GM21390 (cell line): Measurements from ENCODE around the gene DHRS3.
"Not testable (repeated sequence)": the region's sequence is repeated elsewhere in the genome, so short reads cannot be mapped to it uniquely, and the experiment has no call there.

Source experiments
- ATAC-seq: cut with Tn5 transposase; IDR thresholded peaks from one replicate; pipeline ENCODE4 v1.9.1; 2021; ENCODE audit not compliant: unreplicated experiment

Gene DHRS3

DNA sequence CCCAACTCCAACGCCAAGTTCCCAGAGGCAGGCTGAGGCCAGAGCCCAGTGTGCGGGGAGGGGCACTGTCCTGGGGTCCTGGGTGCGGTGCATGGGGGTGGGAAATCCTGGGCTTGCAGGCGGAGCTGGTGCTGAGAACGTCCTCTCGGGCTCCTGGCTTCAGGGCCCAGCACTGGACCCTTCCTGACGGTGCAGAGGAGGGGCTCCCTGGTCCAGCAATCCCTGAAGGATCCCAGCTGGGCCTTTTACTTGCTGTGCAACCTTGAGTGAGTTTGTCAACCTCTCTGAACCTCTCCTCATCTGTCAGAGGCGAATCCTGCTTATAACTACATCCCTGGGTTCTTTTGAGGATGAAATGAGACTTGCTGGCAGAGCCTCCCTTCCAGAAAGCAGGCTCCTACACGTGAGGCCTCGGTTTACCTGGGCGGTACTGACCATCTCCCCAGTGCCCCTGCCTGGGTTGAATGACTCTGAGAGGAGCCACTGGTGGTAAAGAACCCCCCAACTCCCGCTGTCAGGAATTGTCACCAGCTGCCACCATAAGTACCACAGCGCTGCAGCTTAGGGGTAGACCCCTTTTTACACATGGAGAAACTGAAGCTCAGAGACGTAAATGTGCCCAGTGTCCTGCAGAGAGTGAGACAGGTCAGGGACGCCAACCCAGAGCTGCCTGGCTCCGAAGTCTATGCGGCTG, 77.3 kb downstream of the DHRS3 start:
- no peak for ATAC-seq

DNA sequence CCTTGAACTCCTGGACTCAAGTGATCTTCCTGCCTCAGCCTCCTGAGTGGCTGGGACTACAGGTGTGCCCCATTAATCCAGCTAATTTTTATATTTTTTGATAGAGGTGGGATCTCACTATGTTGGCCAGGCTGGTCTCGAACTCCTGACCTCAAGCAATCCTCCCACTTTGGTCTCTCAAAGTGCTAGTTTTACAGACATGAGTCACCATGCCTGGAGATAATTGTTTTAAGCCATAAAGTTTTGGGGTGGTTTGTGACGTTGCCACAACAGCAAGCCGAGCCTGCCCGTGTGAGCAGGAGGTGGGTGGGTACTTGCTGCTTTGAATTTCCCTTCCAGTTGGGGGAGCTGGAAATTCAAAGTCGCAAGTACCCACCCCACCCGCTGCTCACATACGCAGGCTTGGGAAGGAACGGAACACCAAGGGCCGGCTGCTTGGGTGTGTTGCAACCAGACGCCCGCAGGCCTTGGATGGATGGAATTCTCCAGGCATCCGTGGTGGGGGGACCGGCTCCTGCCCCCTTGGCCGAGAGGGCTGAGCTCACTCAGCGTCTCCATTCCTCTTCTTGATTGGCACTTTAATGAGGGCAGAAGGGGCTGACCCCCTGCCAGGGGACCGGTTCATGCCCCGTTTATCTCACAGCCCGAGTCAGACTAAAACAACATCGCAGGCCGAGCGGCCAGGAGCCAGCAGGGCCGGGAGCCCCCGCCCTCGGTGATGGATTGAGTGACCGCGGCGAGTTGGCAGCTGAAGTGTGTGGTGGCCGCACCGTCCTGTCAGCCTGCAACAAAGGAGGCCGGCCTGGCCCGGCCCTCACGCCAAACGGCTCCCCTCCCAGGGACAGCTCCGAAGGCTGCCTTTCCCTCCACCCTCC, 78.1 kb downstream of the DHRS3 start:
- no peak for ATAC-seq

DNA sequence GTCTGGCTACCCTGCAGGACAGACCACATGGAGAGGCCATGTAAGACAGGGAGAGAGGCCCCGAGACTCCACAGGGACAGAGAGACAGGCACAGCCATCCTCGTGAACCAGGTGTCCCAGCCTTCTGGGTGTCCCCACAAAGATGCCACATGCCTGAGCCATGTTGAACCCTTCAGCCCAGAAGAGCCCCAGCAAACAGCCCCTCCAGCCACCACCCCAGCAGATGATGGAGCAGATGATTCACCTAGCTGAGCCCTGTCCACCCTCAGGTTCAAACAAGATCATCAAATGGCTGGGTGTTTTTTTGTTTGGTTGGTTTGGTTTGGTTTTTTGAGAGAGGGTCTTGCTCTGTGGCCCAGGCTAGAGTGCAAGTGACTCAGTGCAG, 78.7 kb downstream of the DHRS3 start:
- ATAC-seq = no peak

DNA sequence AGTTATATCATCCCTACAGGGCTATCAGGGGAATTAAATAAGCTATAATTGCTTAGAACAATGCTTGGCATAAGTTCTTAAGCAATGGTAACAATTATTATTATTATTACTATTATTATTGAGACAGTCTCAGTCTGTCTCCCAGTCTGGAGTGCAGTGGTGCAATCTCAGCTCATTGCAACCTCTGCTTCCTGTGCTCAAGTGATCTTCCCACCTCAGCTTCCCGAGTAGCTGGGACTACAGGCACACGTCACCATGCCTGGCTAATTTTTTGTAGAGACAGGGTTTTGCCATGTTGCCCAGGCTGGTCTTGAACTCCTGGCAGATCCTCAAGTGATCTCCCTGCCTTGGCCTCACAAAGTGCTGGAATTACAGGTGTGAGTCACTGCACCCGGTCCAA, 79.5 kb downstream of the DHRS3 start:
- not testable (repeated sequence) for ATAC-seq

DNA sequence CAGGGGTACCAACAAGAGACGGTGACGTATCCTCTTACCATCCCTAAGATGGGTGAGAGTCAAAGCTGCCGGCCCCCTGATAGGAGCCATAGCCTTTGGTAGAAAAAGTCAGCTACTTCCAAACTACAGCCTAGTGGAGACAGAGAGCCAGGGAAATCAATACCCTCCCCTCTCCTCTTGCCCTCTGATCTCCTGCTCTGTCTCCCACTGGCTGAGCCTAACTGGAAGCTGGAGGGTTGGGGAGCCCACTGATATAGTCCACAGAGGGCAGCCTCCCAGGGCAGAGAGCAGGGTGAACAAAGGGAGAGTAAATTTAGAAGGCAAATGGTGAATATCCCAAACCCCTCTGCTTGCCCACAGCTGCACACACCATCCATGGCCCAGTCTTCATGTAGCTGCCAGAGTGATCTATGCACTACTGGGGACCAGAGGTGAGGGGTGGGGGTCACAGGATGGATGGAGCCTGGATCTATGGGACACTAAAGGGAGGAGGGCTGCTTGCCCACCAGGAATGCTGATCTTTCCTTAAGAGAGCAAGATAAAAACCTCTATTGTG, 80.0 kb downstream of the DHRS3 start:
- ATAC-seq = no peak

DNA sequence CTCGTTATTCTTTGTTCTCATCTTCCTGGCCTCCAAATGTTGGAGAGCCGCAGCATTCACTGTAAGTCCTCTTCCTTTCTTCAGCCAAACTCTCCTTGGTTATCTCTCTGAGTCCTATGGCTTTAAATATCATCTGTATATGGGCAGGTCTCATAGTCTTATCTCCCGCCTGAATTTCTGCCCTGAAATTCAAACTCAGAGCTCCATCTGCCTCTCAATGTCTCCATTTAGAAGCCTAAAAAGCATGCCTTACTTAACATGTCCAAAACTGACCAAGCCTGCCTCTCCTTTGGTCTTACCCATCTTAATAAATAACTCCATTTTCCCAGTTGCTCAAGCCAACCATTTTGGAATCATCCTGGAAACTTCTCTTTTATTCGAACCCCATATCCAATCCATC, 80.7 kb downstream of the DHRS3 start:
- ATAC-seq = no peak

DNA sequence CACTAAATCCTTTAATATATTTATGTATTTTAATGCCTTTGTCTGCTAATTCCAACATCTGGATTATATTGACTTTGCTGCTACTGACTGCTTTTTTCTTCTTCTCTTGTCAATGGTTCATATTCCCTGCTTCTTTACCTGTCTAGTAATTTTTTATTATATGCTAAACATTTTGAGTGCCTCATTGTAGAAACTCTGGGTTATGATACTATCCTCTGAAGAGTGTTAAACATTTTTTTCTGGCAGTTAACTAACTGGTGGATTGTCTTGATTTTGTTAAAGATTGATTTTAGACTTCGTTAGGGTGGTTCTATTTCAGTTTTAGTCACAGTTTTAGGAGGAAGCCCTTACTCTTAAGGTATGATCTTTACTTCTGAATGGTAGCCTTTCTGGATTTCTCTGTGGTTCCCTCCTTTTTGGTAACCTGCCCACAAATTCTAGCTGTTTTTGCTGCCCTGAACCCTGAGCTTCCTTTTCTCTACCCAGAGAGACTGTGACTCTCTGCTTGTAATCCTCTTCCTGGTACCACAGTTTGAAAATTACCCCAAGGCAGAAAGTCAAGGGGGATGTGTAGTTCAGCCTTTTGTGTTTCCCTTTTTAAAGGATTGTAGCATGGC, 81.9 kb downstream of the DHRS3 start:
- ATAC-seq = no peak

DNA sequence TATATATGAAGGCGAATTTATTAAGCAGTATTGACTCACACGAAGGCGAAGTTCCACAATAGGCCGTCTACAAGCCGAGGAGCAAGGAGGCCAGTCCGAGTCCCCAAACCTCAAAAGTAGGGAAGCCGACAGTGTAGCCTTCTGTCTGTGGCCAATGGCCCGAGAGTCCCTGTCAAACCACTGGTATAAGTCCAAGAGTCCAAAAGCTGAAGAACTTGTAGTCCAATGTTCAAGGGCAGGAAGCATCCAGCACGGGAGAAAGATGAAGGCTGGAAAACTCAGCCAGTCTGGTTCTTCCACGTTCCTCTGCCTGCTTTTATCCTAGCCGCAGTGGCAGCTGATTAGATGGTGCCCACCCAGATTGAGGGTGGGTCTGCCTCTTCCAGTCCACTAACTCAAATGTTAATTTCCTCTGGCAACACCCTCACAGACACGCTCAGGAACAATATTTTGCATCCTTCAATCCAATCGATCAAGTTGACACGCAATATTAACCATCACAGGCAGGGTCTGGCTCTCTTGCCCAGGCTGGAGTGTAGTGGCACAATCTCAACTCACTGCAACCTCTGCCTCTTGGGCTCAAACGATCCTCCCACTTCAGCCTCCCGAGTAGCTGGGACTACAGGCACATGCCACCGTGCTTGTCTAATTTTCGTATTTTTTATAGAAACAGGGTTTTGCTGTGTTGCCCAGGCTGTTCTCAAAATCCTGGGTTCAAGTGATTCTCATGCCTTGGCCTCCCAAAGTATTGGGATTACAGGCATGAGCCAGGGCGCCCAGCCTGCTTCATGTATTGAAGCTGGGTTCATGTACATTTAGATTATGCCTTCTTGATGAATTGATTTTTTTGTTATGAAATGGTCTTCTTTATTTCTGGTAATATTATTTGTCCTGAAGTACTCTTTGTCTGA, 85.3 kb downstream of the DHRS3 start:
- no peak for ATAC-seq

DNA sequence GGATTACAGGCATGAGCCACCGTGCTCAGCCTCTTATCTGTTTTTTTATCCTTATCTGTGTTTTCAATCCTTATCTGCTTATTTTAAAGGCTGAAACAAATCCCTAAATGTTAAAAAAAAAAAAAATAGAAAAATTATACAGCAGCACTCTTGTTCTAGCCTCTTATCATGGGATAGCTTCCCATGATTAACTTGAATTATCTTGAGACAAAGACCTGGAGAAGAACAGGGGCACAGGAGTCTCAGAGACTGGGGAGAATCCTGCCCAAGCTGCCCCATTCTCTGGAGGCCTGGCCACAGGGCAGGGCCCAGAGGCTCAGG, 86.9 kb downstream of the DHRS3 start:
- no peak for ATAC-seq

DNA sequence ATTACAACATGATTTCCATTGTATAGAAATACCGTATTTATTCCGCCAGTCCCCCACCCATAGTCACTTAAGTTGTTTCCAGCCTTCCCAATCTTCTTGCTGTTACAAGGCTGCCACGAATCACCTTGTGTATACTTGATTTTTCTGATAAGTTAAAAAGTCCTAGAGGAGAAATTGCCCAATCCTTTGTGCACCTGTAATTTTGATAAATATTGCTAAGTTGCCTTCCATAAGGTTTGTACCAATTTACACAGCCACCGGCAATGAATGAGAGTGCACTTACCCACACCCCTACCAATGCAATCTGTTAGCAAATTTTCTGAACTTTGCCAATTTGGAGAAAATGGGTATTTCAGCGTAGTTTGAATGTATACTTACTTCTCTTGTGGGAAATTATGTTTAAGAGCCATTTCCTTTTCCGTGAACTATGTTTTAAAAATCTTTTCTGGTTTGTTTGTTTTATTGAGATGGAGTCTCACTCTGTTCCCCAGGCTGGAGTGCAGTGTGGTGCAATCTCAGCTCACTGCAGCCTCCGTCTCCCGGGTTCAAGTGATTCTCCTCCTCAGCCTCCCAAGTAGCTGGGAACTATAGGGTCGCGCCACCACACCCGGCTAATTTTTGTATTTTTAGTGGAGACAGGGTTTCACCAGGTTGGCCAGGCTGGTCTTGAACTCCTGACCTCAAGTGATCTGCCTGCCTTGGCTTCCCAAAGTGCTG, 87.4 kb downstream of the DHRS3 start:
- ATAC-seq = no peak

DNA sequence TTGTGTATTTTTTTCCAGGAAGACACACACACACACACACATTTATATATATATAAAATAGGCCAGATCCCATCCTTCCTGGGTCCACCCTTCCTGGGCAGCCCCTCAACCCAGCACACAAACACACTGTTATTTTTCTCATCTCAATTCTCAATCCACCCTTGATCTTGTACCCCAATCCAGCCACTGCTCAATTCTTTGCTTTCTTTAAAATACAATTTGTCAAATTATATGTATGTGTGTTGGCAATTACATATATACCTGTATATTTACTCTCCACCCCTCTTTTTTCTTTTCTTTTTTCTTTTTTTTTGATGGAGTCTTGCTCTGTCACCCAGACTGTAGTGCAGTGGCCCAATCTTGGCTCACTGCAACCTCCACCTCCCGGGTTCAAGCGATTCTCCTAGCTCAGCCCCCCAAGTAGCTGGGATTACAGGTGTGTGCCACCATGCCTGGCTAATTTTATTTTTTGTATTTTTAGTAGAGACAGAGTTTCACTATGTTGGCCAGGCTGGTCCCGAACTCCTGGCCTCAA, 88.3 kb downstream of the DHRS3 start:
- no peak for ATAC-seq

DNA sequence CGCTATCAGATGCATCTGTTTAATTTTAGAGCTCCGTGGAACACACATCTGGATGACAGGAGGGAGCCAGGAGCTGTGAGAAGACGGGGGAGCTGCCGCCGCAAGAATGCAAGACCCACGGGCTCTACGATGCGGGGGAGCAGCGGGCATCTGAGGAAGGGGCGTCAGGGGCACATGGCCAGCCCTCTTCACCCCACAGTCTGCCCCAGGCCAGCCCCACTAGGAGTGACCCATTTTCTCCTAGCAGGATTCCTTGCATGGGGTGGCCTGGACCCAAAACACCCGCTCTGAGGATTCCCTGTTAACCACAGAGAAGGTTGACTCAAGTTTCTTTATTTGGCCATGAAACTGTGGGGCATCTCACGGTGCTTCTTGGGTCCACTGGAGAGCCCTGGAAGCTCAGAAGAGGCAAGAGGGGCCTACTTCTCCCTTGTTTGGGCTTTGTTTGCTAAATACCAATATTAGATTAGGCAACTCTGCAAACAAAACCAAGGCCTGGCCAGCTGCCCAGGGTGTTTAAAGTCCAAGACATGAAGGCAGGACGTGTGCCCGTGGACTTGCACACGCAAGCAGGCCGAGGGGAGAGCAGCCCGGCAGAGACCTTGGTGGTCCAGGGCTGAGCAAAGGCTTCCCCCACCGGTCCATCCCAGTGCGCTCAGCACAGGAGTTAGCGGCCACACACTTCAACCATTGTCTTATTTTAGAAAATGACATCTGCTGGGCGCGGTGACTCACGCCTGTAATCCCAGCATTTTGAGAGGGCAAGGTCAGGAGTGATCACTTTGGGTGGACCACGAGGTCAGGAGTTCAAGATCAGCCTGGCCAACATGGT, 89.8 kb downstream of the DHRS3 start:
- no peak for ATAC-seq

DNA sequence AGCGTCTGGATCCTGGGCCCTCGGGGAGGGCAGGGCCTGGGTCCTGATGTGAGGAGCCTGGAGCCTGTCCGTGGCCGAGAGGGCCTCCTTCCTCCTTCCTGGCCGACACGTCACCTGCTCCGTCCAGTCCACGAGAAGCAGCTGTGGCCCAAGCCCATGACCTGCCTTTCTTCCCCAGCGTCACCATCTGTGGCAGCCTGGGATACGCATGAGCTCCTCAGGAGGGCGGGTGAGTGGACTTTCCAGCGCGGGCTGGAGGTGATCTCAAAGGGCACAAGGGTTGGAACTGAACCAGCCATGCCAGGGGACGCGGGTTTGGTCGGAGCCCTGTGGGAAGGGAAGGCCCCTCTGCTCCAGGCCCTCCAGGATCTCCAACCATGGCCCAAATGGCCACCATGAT, 90.4 kb downstream of the DHRS3 start:
- no peak for ATAC-seq

DNA sequence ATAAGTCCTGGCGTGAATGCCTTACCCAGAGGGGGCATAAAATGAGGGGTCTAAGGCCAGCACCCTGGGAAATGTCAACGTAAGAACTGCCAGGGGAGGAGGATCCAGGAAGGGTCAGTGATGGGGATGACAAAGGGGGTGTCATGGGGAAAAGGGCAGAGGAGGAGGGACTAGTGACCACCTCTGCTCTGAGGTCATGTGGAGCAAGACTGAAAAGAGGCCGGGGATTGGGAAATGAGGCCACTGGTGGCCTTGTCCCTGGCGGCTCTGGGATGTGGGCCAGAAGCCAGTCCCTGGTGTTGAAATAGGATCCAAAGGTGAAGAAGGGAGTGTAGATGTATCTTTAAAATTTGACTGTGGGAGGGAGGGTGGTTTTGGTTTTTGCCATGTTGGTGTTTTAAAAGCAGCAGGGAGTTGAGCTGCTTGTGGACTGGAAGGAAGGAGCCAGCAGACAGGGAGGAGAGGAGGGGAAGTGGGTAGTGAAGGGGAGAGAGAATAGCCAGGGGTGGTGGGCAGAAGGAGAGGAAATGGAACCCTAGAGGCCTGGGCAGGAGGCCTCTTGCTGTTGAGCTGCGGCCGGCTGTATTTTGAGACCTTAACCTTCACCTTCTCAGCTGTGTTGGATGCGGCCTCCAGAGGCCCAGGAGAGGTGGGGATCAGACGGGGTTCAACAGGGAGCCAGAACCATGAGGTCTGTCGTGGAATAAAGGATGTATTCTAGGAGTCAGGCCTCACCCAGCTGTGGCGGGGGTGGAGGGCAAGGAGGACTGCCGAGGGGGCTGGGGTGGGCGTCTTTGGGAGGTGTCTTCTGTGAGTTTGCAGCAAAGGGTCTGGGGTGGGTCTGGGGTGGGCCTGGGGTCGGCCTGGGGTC, 92.5 kb downstream of the DHRS3 start:
- no peak for ATAC-seq

DNA sequence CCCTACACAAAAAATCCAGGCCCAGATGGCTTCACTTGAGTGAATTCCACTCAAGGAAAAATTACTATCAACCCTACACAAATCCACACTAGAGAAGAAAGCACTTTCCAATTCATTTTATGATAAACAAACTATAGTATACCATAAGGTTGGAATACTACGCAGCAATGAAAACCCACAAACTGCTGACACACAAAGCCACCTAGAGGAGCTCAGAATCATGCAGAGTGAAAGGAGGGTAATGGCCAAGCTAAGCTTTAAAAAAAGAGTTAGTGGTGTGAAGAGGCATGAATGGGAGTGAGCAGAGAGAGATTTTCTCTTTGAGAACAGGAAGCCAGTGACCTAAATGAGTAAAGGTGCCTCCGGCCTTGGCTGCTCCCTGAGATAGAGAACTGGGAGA, 93.7 kb downstream of the DHRS3 start:
- ATAC-seq = no peak

DNA sequence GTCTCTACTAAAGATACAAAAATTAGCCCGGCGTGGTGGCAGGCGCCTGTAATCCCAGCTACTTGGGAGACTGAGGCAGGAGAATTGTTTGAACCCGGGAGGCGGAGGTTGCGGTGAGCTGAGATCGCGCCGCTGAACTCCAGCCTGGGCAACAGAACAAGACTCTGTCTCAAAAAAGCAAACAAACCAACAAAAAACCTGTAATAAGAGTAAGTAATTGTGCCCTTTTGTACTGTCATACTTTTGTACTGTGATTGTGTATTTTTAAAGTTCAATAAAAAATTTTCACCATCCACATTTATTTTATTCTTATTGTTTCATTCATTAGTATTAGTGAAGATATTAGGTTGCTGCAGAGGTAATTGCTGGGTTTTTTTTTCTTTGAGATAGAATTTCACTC, 95.2 kb downstream of the DHRS3 start:
- not testable (repeated sequence) for ATAC-seq

DNA sequence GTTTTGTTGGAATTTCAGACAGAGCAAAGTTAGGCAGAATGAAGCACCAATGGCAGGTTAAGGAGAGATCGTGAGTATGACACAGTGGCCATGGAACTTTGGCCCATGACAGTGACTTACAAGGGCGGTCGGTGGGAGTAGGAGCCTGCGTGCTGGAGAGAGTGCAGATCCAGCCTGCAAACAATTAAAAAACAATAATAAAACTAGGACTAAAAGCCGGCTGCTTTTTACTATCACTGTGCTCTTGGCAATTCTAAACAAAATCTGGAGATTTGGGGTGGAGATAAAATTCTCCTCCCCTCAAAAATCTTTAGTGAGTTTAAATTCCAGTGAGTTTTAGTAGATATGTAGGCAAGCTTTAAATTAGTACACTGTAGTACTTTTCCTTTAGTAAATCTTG, 96.9 kb downstream of the DHRS3 start:
- ATAC-seq = no peak

DNA sequence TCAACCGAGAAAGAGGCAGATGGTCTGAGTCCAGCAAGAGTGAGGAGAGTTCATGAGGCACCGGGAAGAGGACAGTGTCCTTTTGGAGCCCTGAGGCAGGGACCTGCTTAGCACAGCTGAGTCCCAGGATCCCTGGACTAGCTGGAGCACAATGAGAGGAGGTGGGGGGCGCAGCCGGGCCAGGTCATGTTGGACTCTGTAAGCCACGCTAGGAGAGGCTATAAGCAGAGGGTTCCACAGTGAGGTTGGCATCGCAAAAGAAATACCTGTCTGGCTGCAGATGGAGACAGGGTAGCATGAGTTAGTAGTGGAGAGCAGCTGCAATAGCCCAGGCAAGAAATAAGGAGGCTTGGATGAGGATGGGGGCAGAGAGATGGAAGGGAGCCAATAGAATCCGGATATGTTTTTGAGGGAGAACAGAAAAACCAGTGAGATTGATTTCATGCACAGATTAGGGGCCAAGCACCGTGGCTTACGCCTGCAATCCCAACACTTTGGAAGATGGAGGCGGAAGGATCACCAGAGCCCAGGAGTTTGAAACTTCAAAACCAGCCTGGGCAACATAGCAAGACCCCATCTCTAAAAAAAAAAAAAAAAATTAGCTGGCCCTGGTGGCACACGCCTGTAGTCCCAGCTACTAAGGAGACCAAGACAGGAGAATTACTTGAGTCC, 98.2 kb downstream of the DHRS3 start:
- ATAC-seq = no peak
